ENCODE data around the gene RGS3.

GRCh38 chr9:113641100-113641885, 177.8 kb downstream of the RGS3 start:
- no peak for TF ChIP-seq SREBF2 (IDR thresholded peaks at IDR 0.05)
- TF ChIP-seq ZNF302 (CRISPR knock-in tag; IDR thresholded peaks at IDR 0.05), result no peak
- no peak for TF ChIP-seq POLR2A (IDR thresholded peaks at IDR 0.05; ENCODE audit: low read length)
- no peak for TF ChIP-seq CTCF (IDR thresholded peaks at IDR 0.05)
- no peak for TF ChIP-seq CHD2 (IDR thresholded peaks at IDR 0.05; ENCODE audit: low read length, partially characterized antibody)
- no peak for TF ChIP-seq EHMT2 (IDR thresholded peaks at IDR 0.05; ENCODE audit: low read depth)
- no peak for TF ChIP-seq MYC (IDR thresholded peaks at IDR 0.05; ENCODE audit: borderline replicate concordance, low read length)
- TF ChIP-seq EP300 (IDR thresholded peaks at IDR 0.05), result no peak
- TF ChIP-seq MAX (IDR thresholded peaks at IDR 0.05), result no peak
- TF ChIP-seq, protein P1, sequence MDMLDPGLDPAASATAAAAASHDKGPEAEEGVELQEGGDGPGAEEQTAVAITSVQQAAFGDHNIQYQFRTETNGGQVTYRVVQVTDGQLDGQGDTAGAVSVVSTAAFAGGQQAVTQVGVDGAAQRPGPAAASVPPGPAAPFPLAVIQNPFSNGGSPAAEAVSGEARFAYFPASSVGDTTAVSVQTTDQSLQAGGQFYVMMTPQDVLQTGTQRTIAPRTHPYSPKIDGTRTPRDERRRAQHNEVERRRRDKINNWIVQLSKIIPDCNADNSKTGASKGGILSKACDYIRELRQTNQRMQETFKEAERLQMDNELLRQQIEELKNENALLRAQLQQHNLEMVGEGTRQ (IDR thresholded peaks at IDR 0.05), result no peak
- TF ChIP-seq ZFP36 (IDR thresholded peaks at IDR 0.05; ENCODE audit: borderline replicate concordance, partially characterized antibody), result no peak
- no peak for TF ChIP-seq NR3C1 (IDR thresholded peaks at IDR 0.05)

All from A549 (cell line).